Neuronal stem cell (in vitro differentiated cells): ENCODE data around the gene CHST7.

Experiments used
- DNase-seq: peaks from one replicate; pipeline ENCODE4 v3.0.0-alpha.2; 2013; ENCODE audit warnings: low spot score
- H2AFZ ChIP-seq: one replicate; pipeline ENCODE4 v1.6.1; 2013; ENCODE audit warnings: mild to moderate bottlenecking, low read length, inconsistent platforms
- H2AK5ac ChIP-seq: 2 replicates; pipeline ENCODE4 v1.6.1; 2013; ENCODE audit warnings: low read depth, mild to moderate bottlenecking, inconsistent platforms, low read length, moderate library complexity, mixed read lengths
- H2BK120ac ChIP-seq: 2 replicates; pipeline ENCODE4 v1.6.1; 2013; ENCODE audit warnings: low read depth, mild to moderate bottlenecking, inconsistent platforms, low read length, moderate library complexity, mixed read lengths
- H2BK12ac ChIP-seq: one replicate; pipeline ENCODE4 v1.6.1; 2013; ENCODE audit warnings: low read length, inconsistent platforms
- H2BK15ac ChIP-seq: 2 replicates; pipeline ENCODE4 v1.6.1; 2013; ENCODE audit warnings: mild to moderate bottlenecking, low read length, inconsistent platforms, mixed read lengths
- H2BK5ac ChIP-seq: one replicate; pipeline ENCODE4 v1.6.1; 2013; ENCODE audit warnings: inconsistent platforms, mild to moderate bottlenecking, low read length, moderate library complexity
- H3K14ac ChIP-seq: one replicate; pipeline ENCODE4 v1.6.1; 2013; ENCODE audit warnings: low read length, inconsistent platforms
- H3K18ac ChIP-seq: 2 replicates; pipeline ENCODE4 v1.6.1; 2013; ENCODE audit warnings: low read length, inconsistent platforms
- H3K23ac ChIP-seq: 2 replicates; pipeline ENCODE4 v1.6.1; 2013; ENCODE audit warnings: low read depth, mild to moderate bottlenecking, mixed read lengths, low read length, inconsistent platforms; ENCODE audit not compliant: poor library complexity
- H3K27ac ChIP-seq: replicated peaks from 3 replicates; pipeline ENCODE4 v1.5.1; 2013; ENCODE audit warnings: low read length, inconsistent platforms
- H3K27me3 ChIP-seq, 3 experiments: 2 replicates each; pipeline ENCODE4 v1.6.1; 2013; ENCODE audit warnings: low read length in 3 of 3, mild to moderate bottlenecking in 2 of 3, inconsistent platforms in 1 of 3, low read depth in 1 of 3, mixed read lengths in 1 of 3, moderate library complexity in 1 of 3; ENCODE audit not compliant: control insufficient read depth in 3 of 3, insufficient read depth in 3 of 3
- H3K36me3 ChIP-seq, 2 donors: replicated peaks in 1 of 2; 2 replicates each; pipeline ENCODE4 v1.6.1; 2013; ENCODE audit warnings: low read length in 2 of 2; ENCODE audit not compliant: control insufficient read depth in 2 of 2, insufficient read depth in 2 of 2
- H3K4ac ChIP-seq: 2 replicates; pipeline ENCODE4 v1.6.1; 2013; ENCODE audit warnings: inconsistent platforms, mild to moderate bottlenecking, low read length, moderate library complexity
- H3K4me1 ChIP-seq, 2 donors: 1 replicate in 1 of 2; 2 replicates in 1 of 2; pipeline ENCODE4 v1.6.1; 2013; ENCODE audit warnings: low read length in 2 of 2, low read depth in 1 of 2; ENCODE audit not compliant: control insufficient read depth in 2 of 2, insufficient read depth in 1 of 2
- H3K4me2 ChIP-seq: one replicate; pipeline ENCODE4 v1.6.1; 2013; ENCODE audit warnings: mild to moderate bottlenecking, low read length, inconsistent platforms; ENCODE audit not compliant: insufficient read depth, poor library complexity, severe bottlenecking
- H3K4me3 ChIP-seq, 2 donors: 2 replicates each; pipeline ENCODE4 v1.5.1; 2013; ENCODE audit warnings: low read length in 2 of 2, mild to moderate bottlenecking in 2 of 2, inconsistent platforms in 1 of 2, moderate library complexity in 1 of 2
- H3K79me1 ChIP-seq: one replicate; pipeline ENCODE4 v1.6.1; 2013; ENCODE audit warnings: low read depth, mild to moderate bottlenecking, inconsistent platforms, low read length, moderate library complexity
- H3K9ac ChIP-seq: one replicate; pipeline ENCODE4 v1.6.1; 2013; ENCODE audit warnings: mild to moderate bottlenecking, low read depth, low read length, inconsistent platforms; ENCODE audit not compliant: poor library complexity
- H3K9me3 ChIP-seq, 2 donors: replicated peaks in 1 of 2; 2 replicates each; pipeline versions ENCODE3 to v1.6.1; 2013; ENCODE audit warnings: low read length in 2 of 2, mild to moderate bottlenecking in 2 of 2, inconsistent platforms in 1 of 2, low read depth in 1 of 2, mixed read lengths in 1 of 2, moderate library complexity in 1 of 2; ENCODE audit not compliant: control insufficient read depth in 2 of 2, insufficient read depth in 1 of 2
- H4K8ac ChIP-seq: one replicate; pipeline ENCODE4 v1.6.1; 2013; ENCODE audit warnings: low read depth, mild to moderate bottlenecking, inconsistent platforms, low read length, moderate library complexity
- H4K91ac ChIP-seq: one replicate; pipeline ENCODE4 v1.6.1; 2013; ENCODE audit warnings: low read length, low read depth, mild to moderate bottlenecking, inconsistent platforms; ENCODE audit not compliant: poor library complexity
- WGBS, 2 donors: extraction: QIAGEN DNeasy Blood & Tissue Kit; methylation state at CpG; one replicate each; pipeline ENCODE4 v1.1.7; 2013; ENCODE audit warnings: missing lambda C conversion rate in 2 of 2, mixed read lengths in 1 of 2; ENCODE audit not compliant: insufficient read length in 2 of 2, insufficient replicate concordance in 1 of 2; ENCODE audit errors: extremely low coverage in 2 of 2; 5-methylcytosine and 5-hydroxymethylcytosine counted together

The CHST7 gene

GRCh38 chrX:46569621-46570020 lies 3.9 kb upstream of the CHST7 start:
- Histone ChIP-seq H3K4me2 (no peak overlapping the region), H3K27ac (no peak overlapping the region), H3K4me3 (no peak overlapping the region), H2BK120ac (no peak overlapping the region), H3K18ac (no peak overlapping the region), H3K79me1 (no peaks in the 10 kb centered on the region), H2BK5ac (no peak overlapping the region), H4K8ac (no peak overlapping the region), H2BK15ac (no peak overlapping the region), H3K9me3 (no peaks in the 10 kb centered on the region), H2AFZ (no peak overlapping the region), H3K23ac (no peak overlapping the region), H3K4ac (no peak overlapping the region), H2BK12ac (no peak overlapping the region), H3K14ac (no peak overlapping the region), H3K9ac (no peak overlapping the region), H4K91ac (no peak overlapping the region), H2AK5ac (no peak overlapping the region), H3K4me1 (peaks cover 0 to 2% of the 10 kb centered on the region in 2 donors), H3K36me3 (no peaks in the 10 kb centered on the region), H3K27me3 (peaks cover 0 to 6% (median 0%) of the 10 kb centered on the region in 3 experiments)
- no peak for DNase-seq

GRCh38 chrX:46571423-46572339 lies 1.9 kb upstream of the CHST7 start:
- H2BK120ac ChIP-seq: no peak overlapping the region
- no peak overlapping the region for H4K8ac ChIP-seq
- no peak overlapping the region for H3K14ac ChIP-seq
- no peak overlapping the region for H2AFZ ChIP-seq
- no peak overlapping the region for H2BK5ac ChIP-seq
- H3K9ac ChIP-seq: no peak overlapping the region
- H3K18ac ChIP-seq: no peak overlapping the region
- no peak overlapping the region for H2AK5ac ChIP-seq
- no peaks in the 10 kb centered on the region for H3K36me3 ChIP-seq
- H3K4ac ChIP-seq: no peak overlapping the region
- no peak overlapping the region for H4K91ac ChIP-seq
- H2BK15ac ChIP-seq: no peak overlapping the region
- peaks cover 0 to 6% of the 10 kb centered on the region in 2 donors for H3K4me1 ChIP-seq
- H3K4me3 ChIP-seq: no peak overlapping the region
- H3K27me3 ChIP-seq: peaks cover 0 to 10% (median 3%) of the 10 kb centered on the region in 3 experiments
- no peaks in the 10 kb centered on the region for H3K9me3 ChIP-seq
- no peak overlapping the region for H2BK12ac ChIP-seq
- no peak overlapping the region for H3K27ac ChIP-seq
- no peak overlapping the region for H3K4me2 ChIP-seq
- no CpG with 5 or more reads among the region's 10 CpGs for WGBS, 2 donors
- no peak overlapping the region for H3K23ac ChIP-seq
- peaks cover 4% of the 10 kb centered on the region for H3K79me1 ChIP-seq
- DNase-seq: no peak

- no CpG with 5 or more reads among the region's 5 CpGs for WGBS, 2 donors
- H3K4me1 ChIP-seq: peaks cover 0 to 6% of the 10 kb centered on the region in 2 donors
These were observed 1.1 kb upstream of the CHST7 start for GRCh38 chrX:46572340-46572936.

More at GRCh38 chrX:46572340-46572936, 1.1 kb upstream of the CHST7 start:
- Histone ChIP-seq H2BK120ac (no peak overlapping the region), H2BK5ac (no peak overlapping the region), H3K4me2 (no peak overlapping the region), H3K4me3 (no peak overlapping the region), H3K9ac (no peak overlapping the region), H3K23ac (no peak overlapping the region), H2BK12ac (no peak overlapping the region), H3K4ac (no peak overlapping the region), H2AK5ac (no peak overlapping the region), H3K27me3 (peaks cover 0 to 10% (median 3%) of the 10 kb centered on the region in 3 experiments), H2BK15ac (no peak overlapping the region), H3K9me3 (no peaks in the 10 kb centered on the region), H4K8ac (no peak overlapping the region), H4K91ac (no peak overlapping the region), H3K18ac (no peak overlapping the region), H2AFZ (no peak overlapping the region), H3K36me3 (no peaks in the 10 kb centered on the region), H3K79me1 (peaks cover 4% of the 10 kb centered on the region), H3K14ac (no peak overlapping the region), H3K27ac (no peak overlapping the region)
- DNase-seq: no peak
